Parathyroid adenoma (tissue), 2 donors: ENCODE measurements around the gene SERTAD3.

ENCODE experiments used
- H2AFZ ChIP-seq: fragments of 300-600 bp; sonication (generic); one replicate; pipeline ENCODE4 v1.7.0; 2017; ENCODE audit warnings: antibody characterized with exemption, mild to moderate bottlenecking
- H3K27ac ChIP-seq: fragments of 300-600 bp; sonication (generic); one replicate; pipeline ENCODE4 v1.7.0; 2017
- H3K27me3 ChIP-seq: fragments of 300-600 bp; sonication (generic); one replicate; pipeline ENCODE4 v1.7.0; 2017; ENCODE audit warnings: low read length; ENCODE audit not compliant: control insufficient read depth, insufficient read depth
- H3K36me3 ChIP-seq: fragments of 300-600 bp; sonication (generic); one replicate; pipeline ENCODE4 v1.7.0; 2017; ENCODE audit warnings: low read length; ENCODE audit not compliant: control insufficient read depth, insufficient read depth
- H3K4me1 ChIP-seq: fragments of 300-600 bp; sonication (generic); one replicate; pipeline ENCODE4 v1.7.0; 2017; ENCODE audit warnings: control low read depth
- H3K4me2 ChIP-seq: fragments of 300-600 bp; sonication (generic); one replicate; pipeline ENCODE4 v1.7.0; 2017; ENCODE audit warnings: low read length
- H3K4me3 ChIP-seq: fragments of 300-600 bp; sonication (generic); one replicate; pipeline ENCODE4 v1.7.0; 2017; ENCODE audit warnings: low read depth, low read length
- H3K79me2 ChIP-seq: fragments of 300-600 bp; sonication (generic); one replicate; pipeline ENCODE4 v1.7.0; 2017; ENCODE audit warnings: control low read depth
- H3K9ac ChIP-seq: fragments of 300-600 bp; sonication (generic); one replicate; pipeline ENCODE4 v1.7.0; 2017; ENCODE audit warnings: mild to moderate bottlenecking
- H3K9me3 ChIP-seq: fragments of 300-600 bp; sonication (generic); one replicate; pipeline ENCODE4 v1.7.0; 2017; ENCODE audit warnings: low read length; ENCODE audit not compliant: control insufficient read depth
- CTCF ChIP-seq: fragments of 300-600 bp; sonication (generic); IDR thresholded peaks from one replicate; pipeline ENCODE4 v1.7.0; 2017; ENCODE audit warnings: antibody characterized with exemption, mild to moderate bottlenecking
- donor health status: primary hyperparathyroidism.

The SERTAD3 gene

GRCh38 chr19:40445780-40446262 is 1.7 kb upstream of the SERTAD3 start:
- Histone ChIP-seq H3K27me3 (no peaks in the 10 kb centered on the region), H3K36me3 (no peaks in the 10 kb centered on the region), H3K79me2 (peaks cover 6% of the 10 kb centered on the region), H3K4me1 (peaks cover 20% of the 10 kb centered on the region), H3K4me2 (peak overlapping the region; percentile 90), H3K9ac (no peak overlapping the region), H2AFZ (peak overlapping the region; percentile 82), H3K4me3 (peak overlapping the region; percentile 38), H3K9me3 (no peaks in the 10 kb centered on the region), H3K27ac (peak overlapping the region; percentile 98)
- no peak for TF ChIP-seq CTCF

- no peak for TF ChIP-seq CTCF
- H3K4me1 ChIP-seq = peaks cover 20% of the 10 kb centered on the region
- H3K9ac ChIP-seq = peak overlapping the region; percentile 34
- H3K4me3 ChIP-seq = peak overlapping the region; percentile 98
- peak overlapping the region; percentile 90 for H3K4me2 ChIP-seq
- H2AFZ ChIP-seq = peak overlapping the region; percentile 82
- peaks cover 6% of the 10 kb centered on the region for H3K79me2 ChIP-seq
- H3K27ac ChIP-seq = peak overlapping the region; percentile 98
- H3K9me3 ChIP-seq = no peaks in the 10 kb centered on the region
- H3K36me3 ChIP-seq = no peaks in the 10 kb centered on the region
- H3K27me3 ChIP-seq = no peaks in the 10 kb centered on the region
These were observed 734 bp upstream of the SERTAD3 start for GRCh38 chr19:40444825-40445312.

GRCh38 chr19:40443131-40443999 is 770 bp downstream of the SERTAD3 start:
- peaks cover 26% of the 10 kb centered on the region for H3K4me1 ChIP-seq
- H2AFZ ChIP-seq = peak overlapping the region; percentile 82
- H3K9ac ChIP-seq = peak overlapping the region; percentile 90
- peak overlapping the region; percentile 98 for H3K4me3 ChIP-seq
- peaks cover 6% of the 10 kb centered on the region for H3K79me2 ChIP-seq
- H3K27me3 ChIP-seq = no peaks in the 10 kb centered on the region
- H3K27ac ChIP-seq = peak overlapping the region; percentile 98
- H3K36me3 ChIP-seq = no peaks in the 10 kb centered on the region
- peak overlapping the region; percentile 72 for H3K4me2 ChIP-seq
- no peak for TF ChIP-seq CTCF
- no peaks in the 10 kb centered on the region for H3K9me3 ChIP-seq

- H3K27me3 ChIP-seq = no peaks in the 10 kb centered on the region
- peaks cover 26% of the 10 kb centered on the region for H3K4me1 ChIP-seq
- H3K79me2 ChIP-seq = peaks cover 6% of the 10 kb centered on the region
- no peaks in the 10 kb centered on the region for H3K9me3 ChIP-seq
- peak overlapping the region; percentile 79 for H3K27ac ChIP-seq
- peak overlapping the region; percentile 8 for H3K9ac ChIP-seq
- H3K4me3 ChIP-seq = peak overlapping the region; percentile 98
- no peaks in the 10 kb centered on the region for H3K36me3 ChIP-seq
- TF ChIP-seq CTCF = no peak
- peak overlapping the region; percentile 72 for H3K4me2 ChIP-seq
- no peak overlapping the region for H2AFZ ChIP-seq
These were observed 1.6 kb downstream of the SERTAD3 start for GRCh38 chr19:40442328-40443130.
